ENCODE data around the gene IL2RG.

Gene IL2RG

GRCh38 chrX:71111141-71111843 is at the start of gene IL2RG:
TSS of gene IL2RG (minus strand) at chrX:71111577. CDS start at chrX:71111539, 38 bp downstream.
- peak; percentile 94 for DNase-seq

DNA sequence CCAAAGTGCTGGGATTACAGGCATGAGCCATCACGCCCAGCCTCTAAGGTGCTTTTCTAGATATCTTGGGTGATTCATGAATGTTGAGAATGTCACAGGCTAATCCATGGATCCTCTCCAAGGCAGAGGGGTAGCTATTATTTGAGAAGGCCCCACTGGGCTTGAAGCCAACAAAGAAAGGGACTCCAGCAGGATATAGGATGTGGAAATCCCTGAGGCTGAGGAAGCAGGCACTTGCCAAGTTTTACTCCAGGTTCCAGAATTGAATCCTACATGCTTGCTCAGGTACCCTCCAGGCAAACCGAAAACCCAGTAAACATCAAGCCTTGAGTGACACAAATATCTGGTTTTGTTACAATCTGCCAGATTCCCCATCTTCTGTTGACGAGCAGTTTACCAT is 49.1 kb upstream of the IL2RG start:
- no peak for DNase-seq

- DNase-seq: no peak
Observed at GRCh38 chrX:71159335-71159734, 48.0 kb upstream of the IL2RG start.

DNA sequence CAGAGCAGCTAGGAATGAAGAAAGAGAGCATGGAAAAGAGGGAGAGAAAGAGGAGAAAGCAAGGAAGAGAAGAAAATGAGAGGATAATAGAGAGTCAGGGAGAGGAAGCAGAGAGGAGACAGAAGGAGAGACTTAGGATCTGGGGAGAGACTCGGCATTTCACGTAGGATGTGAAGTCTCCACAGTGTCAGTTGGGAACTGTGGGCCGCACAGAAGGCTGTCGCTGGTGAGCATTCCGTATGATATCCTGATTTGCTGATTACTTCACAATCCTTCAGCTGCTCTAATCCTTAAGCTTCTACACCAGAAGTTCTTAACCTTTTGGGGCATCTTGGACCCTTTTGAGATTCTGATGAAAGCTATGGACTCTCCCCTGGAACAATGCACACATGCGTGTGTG is 47.2 kb upstream of the IL2RG start:
- DNase-seq: no peak

- no peak for DNase-seq
Observed at GRCh38 chrX:71154641-71155040, 43.3 kb upstream of the IL2RG start.

DNA sequence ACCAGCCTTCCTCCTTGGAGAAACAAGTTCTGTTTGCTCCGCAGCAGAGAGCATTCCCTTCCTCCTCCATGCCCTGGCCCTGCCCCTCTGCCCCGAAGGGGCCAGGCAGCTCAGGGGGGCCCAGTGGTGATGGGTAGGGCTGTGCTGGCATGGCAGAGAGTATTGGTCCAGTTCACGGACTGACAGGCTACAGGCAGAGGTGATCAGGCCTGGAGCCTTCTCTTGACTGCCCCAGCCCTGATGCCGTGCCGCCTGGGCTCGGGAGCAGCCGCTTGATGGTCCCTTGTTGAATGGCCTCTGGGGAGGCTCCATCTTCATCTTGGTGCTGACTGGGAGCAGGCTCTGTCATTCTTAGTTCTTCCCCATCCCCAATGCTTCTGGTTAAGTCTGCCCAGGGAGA is 42.8 kb upstream of the IL2RG start:
- no peak for DNase-seq

- DNase-seq: no peak
Observed at GRCh38 chrX:71151366-71151765, 40.0 kb upstream of the IL2RG start.

DNA sequence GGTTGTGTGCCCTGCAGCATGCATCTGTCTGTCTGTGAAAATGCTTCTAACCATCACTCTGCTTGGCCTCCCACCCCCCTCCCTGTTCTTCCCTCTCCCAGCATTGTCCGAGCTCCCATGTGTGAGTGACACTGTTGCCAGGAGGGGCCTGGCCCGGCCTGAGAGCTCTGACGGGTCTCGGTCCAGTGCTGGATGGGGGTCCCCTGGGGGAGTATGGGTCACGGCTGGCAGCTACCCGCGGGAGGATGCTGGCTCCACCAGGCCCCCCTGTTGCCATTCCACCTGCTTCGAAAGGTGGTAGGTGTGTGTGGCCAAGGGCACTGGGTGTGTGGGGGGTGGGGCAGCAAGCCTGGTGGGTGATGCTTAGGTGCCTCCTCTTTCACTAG is 36.9 kb upstream of the IL2RG start:
- DNase-seq: no peak

- no peak for DNase-seq
Observed at GRCh38 chrX:71147496-71148277, 36.3 kb upstream of the IL2RG start.

DNA sequence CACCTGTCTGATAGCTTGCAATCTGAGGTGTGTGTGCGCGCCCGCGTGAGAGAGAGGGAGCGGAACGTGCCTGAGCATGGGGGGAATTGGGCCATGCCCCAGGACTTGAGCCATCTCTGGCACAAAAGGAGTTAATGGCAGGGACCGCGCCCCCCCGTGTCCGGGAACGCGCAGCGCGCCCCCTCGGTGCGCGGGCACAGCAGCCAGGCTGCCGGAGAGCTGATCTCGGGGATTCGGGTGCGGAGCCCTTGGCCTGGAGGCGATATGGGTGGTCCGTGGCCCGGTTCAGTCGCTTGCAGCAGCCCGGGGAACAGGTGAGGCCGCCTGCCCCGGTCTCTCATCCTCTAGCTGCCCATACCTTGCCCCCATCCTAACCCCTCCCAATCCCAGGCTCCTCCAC is 33.3 kb upstream of the IL2RG start, which contains the start of gene NLGN3:
Gene NLGN3, plus strand, starts transcription at position 191 of the 400 bp plus-strand sequence. CDS start 2,909 bp downstream, outside the sequence.
- no peak for DNase-seq

- DNase-seq: no peak
Observed at GRCh38 chrX:71143508-71143907, 32.1 kb upstream of the IL2RG start.

GRCh38 chrX:71140440-71140839 is 29.1 kb upstream of the IL2RG start:
- no peak for DNase-seq

DNA sequence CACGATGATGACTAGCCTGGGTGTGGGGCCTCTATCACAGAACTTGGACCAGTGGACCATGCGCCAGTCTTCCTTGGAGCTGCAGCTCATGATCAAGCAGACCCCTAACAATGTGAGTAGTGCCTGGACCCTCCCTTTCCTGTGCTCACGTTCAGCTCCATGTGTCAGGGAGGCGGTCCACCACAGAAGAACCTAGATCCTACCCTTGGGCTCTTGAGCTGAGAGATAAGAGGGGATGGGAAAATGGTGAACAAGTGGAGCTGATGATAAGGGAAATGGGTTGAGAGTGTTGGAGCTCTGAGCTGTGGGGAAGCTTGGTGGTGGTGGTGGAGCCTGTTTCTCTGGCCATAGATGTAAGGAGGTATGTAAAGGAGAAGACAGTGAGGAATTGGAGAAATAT is 20.1 kb upstream of the IL2RG start:
- DNase-seq: no peak

GRCh38 chrX:71128915-71129765 is 17.8 kb upstream of the IL2RG start:
- peak; percentile 76 for DNase-seq

- DNase-seq: no peak
Observed at GRCh38 chrX:71128166-71128833, 16.9 kb upstream of the IL2RG start.

DNA sequence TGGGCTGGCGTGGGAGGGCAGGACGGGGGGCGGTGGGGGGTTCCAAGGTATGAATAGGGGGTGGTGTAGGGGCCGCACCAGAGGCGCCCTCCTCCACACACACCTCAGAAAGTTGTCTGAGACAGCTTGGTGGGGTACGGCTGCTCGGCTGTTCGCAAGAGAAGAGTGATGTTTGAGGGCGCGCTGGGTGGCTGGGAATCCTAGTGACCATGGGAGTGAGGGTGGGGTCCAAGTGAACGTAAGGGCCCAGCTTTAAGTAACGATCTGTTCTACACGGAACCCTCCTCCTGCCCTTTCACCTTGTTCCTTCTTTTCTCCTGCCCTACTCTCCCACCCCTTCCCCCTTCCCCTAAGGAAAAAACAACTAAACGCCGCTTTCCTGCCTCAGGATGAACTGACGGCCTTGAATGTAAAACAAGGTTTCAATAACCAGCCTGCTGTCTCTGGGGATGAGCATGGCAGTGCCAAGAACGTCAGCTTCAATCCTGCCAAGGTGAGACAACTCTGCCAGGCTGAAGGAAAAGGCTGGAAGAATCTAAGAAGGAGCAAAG is 7.7 kb upstream of the IL2RG start:
- DNase-seq: no peak

- DNase-seq: peak; percentile 87
Observed at GRCh38 chrX:71118032-71118984, 6.9 kb upstream of the IL2RG start, which contains the start of gene MED12. TSS of gene MED12 (plus strand) at chrX:71118596. CDS start at chrX:71118755, 159 bp downstream.

DNA sequence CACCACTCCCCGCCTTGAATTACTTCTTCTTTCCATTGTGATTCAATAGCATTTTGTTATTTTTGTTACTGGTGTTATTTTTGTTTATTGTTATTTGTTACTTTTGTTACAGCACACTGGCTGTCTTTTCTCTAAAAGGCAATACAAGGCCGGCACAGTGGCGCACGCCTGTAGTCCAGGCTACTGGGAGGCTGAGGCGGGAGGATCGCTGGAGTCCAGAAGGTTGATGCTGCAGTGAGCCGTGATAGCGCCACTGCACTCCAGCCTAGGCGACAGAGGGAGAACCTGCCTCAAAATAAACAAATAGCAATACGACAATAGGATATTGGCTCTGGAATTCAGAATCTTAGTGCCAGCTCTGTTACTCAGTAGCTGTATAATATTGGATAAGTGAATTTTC is 6.0 kb upstream of the IL2RG start:
- DNase-seq: no peak

DNA sequence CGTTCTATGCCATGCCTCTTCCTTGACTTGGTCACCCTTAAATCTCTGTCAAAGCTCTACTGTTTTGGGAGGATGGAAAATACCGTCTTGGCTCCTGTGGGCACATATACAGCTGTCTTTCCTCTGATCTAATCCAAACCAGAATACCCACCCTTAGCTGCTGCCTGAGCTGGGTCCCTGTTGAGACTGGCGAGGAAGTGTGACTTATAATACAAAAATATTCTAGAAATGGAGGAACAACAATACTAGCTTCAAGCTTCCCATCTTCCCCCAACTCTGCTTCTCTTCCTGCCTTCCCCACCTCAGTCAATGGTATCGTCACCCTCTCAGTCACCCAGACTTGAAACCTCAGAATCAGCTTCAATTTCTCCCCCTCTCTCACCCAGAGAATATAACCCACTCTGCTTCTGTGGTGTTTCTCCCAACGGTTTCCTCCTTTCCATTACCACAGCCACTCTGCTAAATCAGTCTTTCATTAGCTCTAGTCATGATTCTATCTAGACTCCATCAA is 599 bp upstream of the IL2RG start:
- peak; percentile 57 for DNase-seq

GRCh38 chrX:71109051-71109450 is 2.3 kb downstream of the IL2RG start:
- DNase-seq: no peak

Measured in activated CD4-positive, alpha-beta T cell treated with anti-CD3 and anti-CD28 coated beads, Interleukin-10, Interleukin-2, amounts not matched to agents 100 ng/mL and 50 ng/mL, durations not matched to agents 16 hours and 8 hours (primary cell).